HepG2 (cell line): ENCODE data around the gene HYAL2. TPM values are rescaled to one million over a fixed set of nuclear protein-coding genes. Genes with fewer than 3 reads are reported as not detected.

Source experiments
- HOXA7 ChIP-seq: sonication (generic); formaldehyde crosslinking; IDR thresholded peaks from 2 replicates; pipeline ENCODE4 v1.8.1; 2022; ENCODE audit warnings: mild to moderate bottlenecking, missing genetic modification reagents, moderate library complexity
- JARID2 ChIP-seq: sonication (generic); formaldehyde crosslinking; IDR thresholded peaks from 2 replicates; pipeline ENCODE4 v1.8.1; 2023; ENCODE audit warnings: missing genetic modification reagents, inconsistent platforms; ENCODE audit not compliant: insufficient replicate concordance
- KLF12 ChIP-seq: sonication (generic); formaldehyde crosslinking; IDR thresholded peaks from 2 replicates; pipeline ENCODE4 v1.4.0; 2020; ENCODE audit warnings: missing genetic modification reagents, borderline replicate concordance
- MAZ ChIP-seq, 2 experiments: sonication (generic) in 1 of 2; formaldehyde crosslinking in 1 of 2; IDR thresholded peaks; 2 replicates each; pipeline versions ENCODE4 v1.5.0 to v1.6.1; 2012 to 2020; ENCODE audit warnings: low read depth in 2 of 2, mild to moderate bottlenecking in 2 of 2, borderline replicate concordance in 1 of 2, improper control_type of control experiment in 1 of 2, low read length in 1 of 2, missing genetic modification reagents in 1 of 2, moderate library complexity in 1 of 2
- PAX8 ChIP-seq: sonication (generic); formaldehyde crosslinking; IDR thresholded peaks from 2 replicates; pipeline ENCODE4 v1.8.0; 2022; ENCODE audit warnings: mild to moderate bottlenecking, missing genetic modification reagents, borderline replicate concordance
- SMYD3 ChIP-seq: sonication (generic); formaldehyde crosslinking; IDR thresholded peaks from 2 replicates; pipeline ENCODE4 v1.8.1; 2023; ENCODE audit warnings: mild to moderate bottlenecking, missing genetic modification reagents
- SP140L ChIP-seq: sonication (generic); formaldehyde crosslinking; IDR thresholded peaks from 2 replicates; pipeline ENCODE4 v1.4.0; 2020; ENCODE audit warnings: missing genetic modification reagents, borderline replicate concordance
- XRCC5 ChIP-seq: fragments of 200-400 bp; formaldehyde crosslinking; optimal IDR thresholded peaks from 2 replicates; pipeline ENCODE3; 2017; ENCODE audit warnings: mild to moderate bottlenecking, low read length
- ZC3H13 ChIP-seq: sonication (generic); formaldehyde crosslinking; IDR thresholded peaks from 2 replicates; pipeline ENCODE4 v1.8.1; 2023; ENCODE audit warnings: mild to moderate bottlenecking, missing genetic modification reagents, moderate library complexity
- ZFP1 ChIP-seq: IDR thresholded peaks from 2 replicates; pipeline ENCODE4 v1.6.1; 2016
- ZNF564 ChIP-seq: sonication (generic); formaldehyde crosslinking; IDR thresholded peaks from 2 replicates; pipeline ENCODE4 v1.8.1; 2023; ENCODE audit warnings: mild to moderate bottlenecking, missing genetic modification reagents
- polyA plus RNA-seq, 8 experiments: library from polyadenylated mRNA; depleted of rRNA in 3 of 8; stranded (reverse) in 7 of 8; unstranded in 1 of 8; fragments of >200 nt; fragmentation: Illumina TruSeq in 4 of 8; extraction: Trizol in 4 of 8; gene quantifications; 2 replicates each; pipeline versions ENCODE4 v1.2.1 to v1.2.3, GENCODE V29; 2011 to 2016; ENCODE audit warnings: low read depth in 4 of 8, missing spikeins in 1 of 8, mixed read lengths in 1 of 8; ENCODE audit not compliant: insufficient read depth in 1 of 8
- total RNA-seq, 5 experiments: library from RNA; depleted of rRNA; stranded (reverse); fragments of >200 nt; fragmentation: Illumina TruSeq; extraction: Trizol; gene quantifications; 2 replicates each; pipeline ENCODE4 v1.2.3, GENCODE V29; 2016; ENCODE audit warnings: low read depth in 1 of 5
- TF ChIP-seq, protein P1 (sequence below): sonication (generic); formaldehyde crosslinking; IDR thresholded peaks from 2 replicates; pipeline ENCODE4 v1.5.1; 2020; ENCODE audit warnings: missing genetic modification reagents, mild to moderate bottlenecking, borderline replicate concordance
- TF ChIP-seq, protein P2 (sequence below): sonication (generic); formaldehyde crosslinking; IDR thresholded peaks from 2 replicates; pipeline ENCODE4 v1.5.1; 2020; ENCODE audit warnings: missing genetic modification reagents, mild to moderate bottlenecking, borderline replicate concordance
- TF ChIP-seq, protein P3 (sequence below): sonication (generic); formaldehyde crosslinking; IDR thresholded peaks from 2 replicates; pipeline ENCODE4 v1.5.0; 2020; ENCODE audit warnings: mild to moderate bottlenecking, missing genetic modification reagents
- TF ChIP-seq, protein P4 (sequence below): sonication (generic); formaldehyde crosslinking; IDR thresholded peaks from 2 replicates; pipeline ENCODE4 v1.4.0; 2020; ENCODE audit warnings: missing genetic modification reagents, mild to moderate bottlenecking, borderline replicate concordance
- TF ChIP-seq, protein P5 (sequence below): sonication (generic); formaldehyde crosslinking; IDR thresholded peaks from 2 replicates; pipeline ENCODE4 v1.5.0; 2020; ENCODE audit warnings: mild to moderate bottlenecking, missing genetic modification reagents, moderate library complexity

Gene HYAL2
- total and polyA plus RNA-seq, 2 of the 13 experiments (the other 11 are each of a cell fraction or from before 2014, with no cell fraction given), result 76.2 to 102 TPM

DNA sequence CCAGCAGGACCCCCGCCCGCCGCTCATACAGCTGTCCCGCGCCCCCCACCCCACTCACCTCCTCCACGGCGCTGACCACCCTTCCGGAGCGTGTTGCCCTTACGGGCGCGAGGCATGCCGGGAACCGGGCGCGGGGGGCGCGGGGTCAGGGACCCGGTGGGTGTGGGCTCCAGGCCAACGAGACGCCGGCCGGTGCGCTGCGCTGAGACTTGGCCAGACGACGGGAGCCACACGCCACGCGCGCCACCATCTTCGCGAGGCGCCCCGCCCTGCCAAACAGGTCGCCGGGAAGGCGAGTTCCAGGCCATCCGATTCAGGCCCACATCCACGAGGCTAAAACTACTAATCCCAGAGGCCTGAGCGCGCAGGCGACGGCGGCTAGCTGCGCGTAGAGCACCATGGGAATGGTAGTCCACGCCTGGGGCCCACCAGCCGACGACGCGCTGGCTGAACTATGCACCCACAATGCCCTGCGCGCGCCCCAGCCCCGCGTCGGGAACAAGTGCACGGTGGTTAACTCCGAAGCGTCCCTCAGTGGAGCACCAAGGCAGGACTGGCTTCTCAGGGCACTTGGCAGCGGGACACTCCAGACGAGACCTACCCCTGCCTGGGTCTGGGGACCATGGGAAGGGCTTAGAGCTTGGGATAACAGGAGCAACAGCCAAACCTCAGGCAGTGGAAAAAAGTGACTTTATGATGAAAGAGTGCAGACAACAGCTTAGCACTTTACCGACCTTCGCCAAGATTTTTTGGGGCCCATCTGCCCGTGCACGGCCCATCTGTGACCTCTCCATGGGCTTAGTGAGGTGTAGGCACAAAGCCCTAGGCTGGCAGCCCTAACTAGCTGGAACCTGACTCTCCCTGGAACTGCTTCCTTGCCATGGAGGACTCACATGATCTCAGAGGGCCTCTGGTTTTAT is 30.1 kb downstream of the HYAL2 start, which contains the start of gene IFRD2 (continued):
- TF ChIP-seq, protein P1, sequence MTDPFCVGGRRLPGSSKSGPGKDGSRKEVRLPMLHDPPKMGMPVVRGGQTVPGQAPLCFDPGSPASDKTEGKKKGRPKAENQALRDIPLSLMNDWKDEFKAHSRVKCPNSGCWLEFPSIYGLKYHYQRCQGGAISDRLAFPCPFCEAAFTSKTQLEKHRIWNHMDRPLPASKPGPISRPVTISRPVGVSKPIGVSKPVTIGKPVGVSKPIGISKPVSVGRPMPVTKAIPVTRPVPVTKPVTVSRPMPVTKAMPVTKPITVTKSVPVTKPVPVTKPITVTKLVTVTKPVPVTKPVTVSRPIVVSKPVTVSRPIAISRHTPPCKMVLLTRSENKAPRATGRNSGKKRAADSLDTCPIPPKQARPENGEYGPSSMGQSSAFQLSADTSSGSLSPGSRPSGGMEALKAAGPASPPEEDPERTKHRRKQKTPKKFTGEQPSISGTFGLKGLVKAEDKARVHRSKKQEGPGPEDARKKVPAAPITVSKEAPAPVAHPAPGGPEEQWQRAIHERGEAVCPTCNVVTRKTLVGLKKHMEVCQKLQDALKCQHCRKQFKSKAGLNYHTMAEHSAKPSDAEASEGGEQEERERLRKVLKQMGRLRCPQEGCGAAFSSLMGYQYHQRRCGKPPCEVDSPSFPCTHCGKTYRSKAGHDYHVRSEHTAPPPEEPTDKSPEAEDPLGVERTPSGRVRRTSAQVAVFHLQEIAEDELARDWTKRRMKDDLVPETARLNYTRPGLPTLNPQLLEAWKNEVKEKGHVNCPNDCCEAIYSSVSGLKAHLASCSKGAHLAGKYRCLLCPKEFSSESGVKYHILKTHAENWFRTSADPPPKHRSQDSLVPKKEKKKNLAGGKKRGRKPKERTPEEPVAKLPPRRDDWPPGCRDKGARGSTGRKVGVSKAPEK, result 0 out of 2 replicates have a peak, but pooled peaks have one; percentile 21
- TF ChIP-seq, protein P2, sequence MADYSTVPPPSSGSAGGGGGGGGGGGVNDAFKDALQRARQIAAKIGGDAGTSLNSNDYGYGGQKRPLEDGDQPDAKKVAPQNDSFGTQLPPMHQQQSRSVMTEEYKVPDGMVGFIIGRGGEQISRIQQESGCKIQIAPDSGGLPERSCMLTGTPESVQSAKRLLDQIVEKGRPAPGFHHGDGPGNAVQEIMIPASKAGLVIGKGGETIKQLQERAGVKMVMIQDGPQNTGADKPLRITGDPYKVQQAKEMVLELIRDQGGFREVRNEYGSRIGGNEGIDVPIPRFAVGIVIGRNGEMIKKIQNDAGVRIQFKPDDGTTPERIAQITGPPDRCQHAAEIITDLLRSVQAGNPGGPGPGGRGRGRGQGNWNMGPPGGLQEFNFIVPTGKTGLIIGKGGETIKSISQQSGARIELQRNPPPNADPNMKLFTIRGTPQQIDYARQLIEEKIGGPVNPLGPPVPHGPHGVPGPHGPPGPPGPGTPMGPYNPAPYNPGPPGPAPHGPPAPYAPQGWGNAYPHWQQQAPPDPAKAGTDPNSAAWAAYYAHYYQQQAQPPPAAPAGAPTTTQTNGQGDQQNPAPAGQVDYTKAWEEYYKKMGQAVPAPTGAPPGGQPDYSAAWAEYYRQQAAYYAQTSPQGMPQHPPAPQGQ, result no peak
- TF ChIP-seq ZFP1 (CRISPR knock-in tag), result no peak; the same call in 1 of the 2 replicates
- no peak for TF ChIP-seq HOXA7 (CRISPR knock-in tag)
- peak; percentile 95; the same call in 1 of the 2 replicates for TF ChIP-seq KLF12 (CRISPR knock-in tag)
- TF ChIP-seq ZNF564, result peak; percentile 87
- no peak for TF ChIP-seq PAX8
- peak; percentile 60; the same call in 1 of the 2 replicates for TF ChIP-seq ZC3H13
- TF ChIP-seq XRCC5, result peak; percentile 86
- TF ChIP-seq, protein P3, sequence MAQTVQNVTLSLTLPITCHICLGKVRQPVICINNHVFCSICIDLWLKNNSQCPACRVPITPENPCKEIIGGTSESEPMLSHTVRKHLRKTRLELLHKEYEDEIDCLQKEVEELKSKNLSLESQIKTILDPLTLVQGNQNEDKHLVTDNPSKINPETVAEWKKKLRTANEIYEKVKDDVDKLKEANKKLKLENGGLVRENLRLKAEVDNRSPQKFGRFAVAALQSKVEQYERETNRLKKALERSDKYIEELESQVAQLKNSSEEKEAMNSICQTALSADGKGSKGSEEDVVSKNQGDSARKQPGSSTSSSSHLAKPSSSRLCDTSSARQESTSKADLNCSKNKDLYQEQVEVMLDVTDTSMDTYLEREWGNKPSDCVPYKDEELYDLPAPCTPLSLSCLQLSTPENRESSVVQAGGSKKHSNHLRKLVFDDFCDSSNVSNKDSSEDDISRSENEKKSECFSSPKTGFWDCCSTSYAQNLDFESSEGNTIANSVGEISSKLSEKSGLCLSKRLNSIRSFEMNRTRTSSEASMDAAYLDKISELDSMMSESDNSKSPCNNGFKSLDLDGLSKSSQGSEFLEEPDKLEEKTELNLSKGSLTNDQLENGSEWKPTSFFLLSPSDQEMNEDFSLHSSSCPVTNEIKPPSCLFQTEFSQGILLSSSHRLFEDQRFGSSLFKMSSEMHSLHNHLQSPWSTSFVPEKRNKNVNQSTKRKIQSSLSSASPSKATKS, result no peak
- no peak for TF ChIP-seq SP140L (CRISPR knock-in tag)
- TF ChIP-seq, protein P4, sequence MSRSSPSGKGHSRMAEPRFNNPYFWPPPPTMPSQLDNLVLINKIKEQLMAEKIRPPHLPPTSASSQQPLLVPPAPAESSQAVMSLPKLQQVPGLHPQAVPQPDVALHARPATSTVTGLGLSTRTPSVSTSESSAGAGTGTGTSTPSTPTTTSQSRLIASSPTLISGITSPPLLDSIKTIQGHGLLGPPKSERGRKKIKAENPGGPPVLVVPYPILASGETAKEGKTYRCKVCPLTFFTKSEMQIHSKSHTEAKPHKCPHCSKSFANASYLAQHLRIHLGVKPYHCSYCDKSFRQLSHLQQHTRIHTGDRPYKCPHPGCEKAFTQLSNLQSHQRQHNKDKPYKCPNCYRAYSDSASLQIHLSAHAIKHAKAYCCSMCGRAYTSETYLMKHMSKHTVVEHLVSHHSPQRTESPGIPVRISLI, result no peak
- TF ChIP-seq, protein P5, sequence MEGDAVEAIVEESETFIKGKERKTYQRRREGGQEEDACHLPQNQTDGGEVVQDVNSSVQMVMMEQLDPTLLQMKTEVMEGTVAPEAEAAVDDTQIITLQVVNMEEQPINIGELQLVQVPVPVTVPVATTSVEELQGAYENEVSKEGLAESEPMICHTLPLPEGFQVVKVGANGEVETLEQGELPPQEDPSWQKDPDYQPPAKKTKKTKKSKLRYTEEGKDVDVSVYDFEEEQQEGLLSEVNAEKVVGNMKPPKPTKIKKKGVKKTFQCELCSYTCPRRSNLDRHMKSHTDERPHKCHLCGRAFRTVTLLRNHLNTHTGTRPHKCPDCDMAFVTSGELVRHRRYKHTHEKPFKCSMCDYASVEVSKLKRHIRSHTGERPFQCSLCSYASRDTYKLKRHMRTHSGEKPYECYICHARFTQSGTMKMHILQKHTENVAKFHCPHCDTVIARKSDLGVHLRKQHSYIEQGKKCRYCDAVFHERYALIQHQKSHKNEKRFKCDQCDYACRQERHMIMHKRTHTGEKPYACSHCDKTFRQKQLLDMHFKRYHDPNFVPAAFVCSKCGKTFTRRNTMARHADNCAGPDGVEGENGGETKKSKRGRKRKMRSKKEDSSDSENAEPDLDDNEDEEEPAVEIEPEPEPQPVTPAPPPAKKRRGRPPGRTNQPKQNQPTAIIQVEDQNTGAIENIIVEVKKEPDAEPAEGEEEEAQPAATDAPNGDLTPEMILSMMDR, result peak; percentile 53
- TF ChIP-seq SMYD3 (CRISPR knock-in tag), result no peak
- TF ChIP-seq MAZ (IDR thresholded peaks at IDR 0.05; ENCODE audit: borderline replicate concordance, low read depth, low read length), result peak; percentile 90
- peak; percentile 97 for TF ChIP-seq MAZ (CRISPR knock-in tag; IDR thresholded peaks at IDR 0.05; ENCODE audit: low read depth)
- no peak for TF ChIP-seq JARID2 (CRISPR knock-in tag)
